ENCODE results near the gene GRPEL2. TPM values are rescaled to one million over a fixed set of nuclear protein-coding genes. Genes with fewer than 3 reads are reported as not detected.

The GRPEL2 gene
- total RNA-seq, 6 donors from 2014 or later = 7.3 to 22.1 (median 12.9) TPM

DNA sequence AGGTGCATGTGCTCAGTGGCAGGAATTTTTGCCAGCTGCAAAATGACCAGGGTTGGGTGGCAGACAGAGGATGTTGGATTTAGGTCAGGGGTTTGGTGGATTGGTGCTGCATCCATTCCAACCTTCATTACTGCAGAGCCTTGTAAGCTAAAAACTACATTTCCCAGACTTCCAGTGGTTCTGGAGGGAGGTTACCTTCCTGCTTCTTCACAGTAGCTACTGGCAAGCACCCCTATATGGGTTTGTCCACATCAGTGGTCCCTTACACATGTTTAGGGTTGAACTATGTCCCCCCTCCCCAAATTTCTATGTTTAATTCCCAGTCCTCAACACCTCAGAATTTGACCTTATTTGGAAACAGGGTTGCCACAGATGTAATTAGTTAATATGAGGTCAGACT, 54.5 kb downstream of the GRPEL2 start:
- ATAC-seq (ENCODE audit: low FRiP score in 2 of 2) (no peak), DNase-seq (no peak)

DNA sequence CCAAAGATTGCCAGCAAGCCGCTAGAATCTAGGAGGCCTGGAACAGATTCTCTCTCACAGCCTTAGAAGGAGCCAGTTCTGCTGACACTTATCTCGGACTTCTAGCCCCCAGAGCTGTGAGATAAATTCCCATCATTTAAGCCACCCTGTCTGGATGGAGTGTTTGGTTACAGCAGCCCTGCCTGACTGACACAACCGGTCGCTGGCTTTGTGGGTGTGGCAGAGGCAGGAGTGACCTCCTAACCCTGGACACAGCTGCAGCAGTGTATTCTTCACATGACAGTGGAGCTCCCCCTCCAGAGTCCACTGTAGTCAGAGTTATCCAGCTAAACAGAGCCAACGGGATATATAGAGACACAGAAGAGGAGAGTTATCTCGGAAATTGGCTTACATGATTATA, 55.0 kb downstream of the GRPEL2 start:
- Histone ChIP-seq H3K36me3 (no peaks in the 10 kb centered on the region), H3K9me3 (no peaks in the 10 kb centered on the region), H3K27ac (no peak overlapping the region), H3K4me1 (peaks cover 0 to 5% (median 0%) of the 10 kb centered on the region in 4 donors), H3K4me3 (no peak overlapping the region), H3K27me3 (no peaks in the 10 kb centered on the region)
- TF ChIP-seq EP300 (IDR thresholded peaks at IDR 0.05) (no peak), POLR2A (IDR thresholded peaks at IDR 0.05) (no peak), POLR2AphosphoS5 (IDR thresholded peaks at IDR 0.05) (no peak)
- TF ChIP-seq, protein P1, sequence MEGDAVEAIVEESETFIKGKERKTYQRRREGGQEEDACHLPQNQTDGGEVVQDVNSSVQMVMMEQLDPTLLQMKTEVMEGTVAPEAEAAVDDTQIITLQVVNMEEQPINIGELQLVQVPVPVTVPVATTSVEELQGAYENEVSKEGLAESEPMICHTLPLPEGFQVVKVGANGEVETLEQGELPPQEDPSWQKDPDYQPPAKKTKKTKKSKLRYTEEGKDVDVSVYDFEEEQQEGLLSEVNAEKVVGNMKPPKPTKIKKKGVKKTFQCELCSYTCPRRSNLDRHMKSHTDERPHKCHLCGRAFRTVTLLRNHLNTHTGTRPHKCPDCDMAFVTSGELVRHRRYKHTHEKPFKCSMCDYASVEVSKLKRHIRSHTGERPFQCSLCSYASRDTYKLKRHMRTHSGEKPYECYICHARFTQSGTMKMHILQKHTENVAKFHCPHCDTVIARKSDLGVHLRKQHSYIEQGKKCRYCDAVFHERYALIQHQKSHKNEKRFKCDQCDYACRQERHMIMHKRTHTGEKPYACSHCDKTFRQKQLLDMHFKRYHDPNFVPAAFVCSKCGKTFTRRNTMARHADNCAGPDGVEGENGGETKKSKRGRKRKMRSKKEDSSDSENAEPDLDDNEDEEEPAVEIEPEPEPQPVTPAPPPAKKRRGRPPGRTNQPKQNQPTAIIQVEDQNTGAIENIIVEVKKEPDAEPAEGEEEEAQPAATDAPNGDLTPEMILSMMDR (IDR thresholded peaks at IDR 0.05) = no peak
- 58 to 74% methylated on average over 4 to 6 of the region's 6 CpGs for WGBS, 2 donors
- DNase-seq (no peak), ATAC-seq (ENCODE audit: low FRiP score in 2 of 2) (peak in 1 of 2 donors; percentile 53)

More for the DNA sequence above, 54.5 kb downstream of the GRPEL2 start:
- TF ChIP-seq, protein P1 (IDR thresholded peaks at IDR 0.05) = no peak
- TF ChIP-seq POLR2AphosphoS5 (IDR thresholded peaks at IDR 0.05) = no peak
- TF ChIP-seq EP300 (IDR thresholded peaks at IDR 0.05) = no peak
- TF ChIP-seq POLR2A (IDR thresholded peaks at IDR 0.05) = no peak
- peaks cover 0 to 4% (median 0%) of the 10 kb centered on the region in 4 donors for H3K4me1 ChIP-seq
- no peak overlapping the region for H3K27ac ChIP-seq
- H3K36me3 ChIP-seq = no peaks in the 10 kb centered on the region
- H3K27me3 ChIP-seq = no peaks in the 10 kb centered on the region
- H3K4me3 ChIP-seq = no peak overlapping the region
- H3K9me3 ChIP-seq = no peaks in the 10 kb centered on the region

- H3K4me1 ChIP-seq = peaks cover 0 to 12% (median 1%) of the 10 kb centered on the region in 4 donors
- no peaks in the 10 kb centered on the region for H3K27me3 ChIP-seq
- H3K36me3 ChIP-seq = no peaks in the 10 kb centered on the region
- no peak for ATAC-seq (ENCODE audit: low FRiP score in 2 of 2)
- WGBS, 2 donors = 83 to 93% methylated on average over 2 of the region's 2 CpGs
- H3K4me3 ChIP-seq = no peak overlapping the region
- no peak overlapping the region for H3K27ac ChIP-seq
- no peaks in the 10 kb centered on the region for H3K9me3 ChIP-seq
- TF ChIP-seq, protein P1 (IDR thresholded peaks at IDR 0.05) = no peak
- TF ChIP-seq EP300 (IDR thresholded peaks at IDR 0.05) = no peak
- TF ChIP-seq POLR2AphosphoS5 (IDR thresholded peaks at IDR 0.05) = no peak
- TF ChIP-seq POLR2A (IDR thresholded peaks at IDR 0.05) = no peak
- no peak for DNase-seq
Observed at GRCh38 chr5:149401051-149401450, 55.8 kb downstream of the GRPEL2 start.

- no peak for TF ChIP-seq POLR2AphosphoS5 (IDR thresholded peaks at IDR 0.05)
- TF ChIP-seq EP300 (IDR thresholded peaks at IDR 0.05) = no peak
- TF ChIP-seq POLR2A (IDR thresholded peaks at IDR 0.05) = no peak
- TF ChIP-seq, protein P1 (IDR thresholded peaks at IDR 0.05) = no peak
- no peak for DNase-seq
- H3K9me3 ChIP-seq = no peaks in the 10 kb centered on the region
- H3K4me3 ChIP-seq = no peak overlapping the region
- H3K36me3 ChIP-seq = no peaks in the 10 kb centered on the region
- no peak overlapping the region for H3K27ac ChIP-seq
- no peak for ATAC-seq (ENCODE audit: low FRiP score in 2 of 2)
- peaks cover 0 to 12% (median 2%) of the 10 kb centered on the region in 4 donors for H3K4me1 ChIP-seq
- H3K27me3 ChIP-seq = no peaks in the 10 kb centered on the region
- 90 to 98% methylated on average over 3 of the region's 3 CpGs for WGBS, 2 donors
Observed at GRCh38 chr5:149402291-149402690, 57.0 kb downstream of the GRPEL2 start.

Other genes with a start within 250 kb of the GRPEL2 start
- gene ABLIM3, start 204.0 kb upstream of the GRPEL2 start, total RNA-seq = 10 to 100 TPM in 5 of 6 donors, 1 to 10 TPM in 1; 7.2 to 38.0 (median 21.0) TPM
- gene AFAP1L1, start 73.6 kb upstream of the GRPEL2 start, total RNA-seq = 10 to 100 TPM; 15.1 to 40.8 (median 26.5) TPM
- 10 to 100 TPM in 1 of 6 donors, 1 to 10 TPM in 5; 3.2 to 10.1 (median 5.0) TPM for gene PCYOX1L, start 12.5 kb downstream of the GRPEL2 start, total RNA-seq
- gene IL17B, start 33.8 kb downstream of the GRPEL2 start, total RNA-seq = 1 to 10 TPM in 1 of 6 donors, not detected in 5; 2.4 TPM
- gene CSNK1A1, start 205.9 kb downstream of the GRPEL2 start, total RNA-seq = 100 to 1,000 TPM; 153 to 215 (median 202) TPM
- 10 to 100 TPM in 3 of 6 donors, 1 to 10 TPM in 3; 4.3 to 13.6 (median 10.0) TPM for gene ARHGEF37, start 236.0 kb downstream of the GRPEL2 start, total RNA-seq

All from upper lobe of left lung (tissue), 6 donors.